ENCODE measurements around the gene EPHB1.

EPHB1 gene

GRCh38 chr3:134894533-134894932, 99.5 kb downstream of the EPHB1 start:
- CTCF ChIA-PET: no interaction called here
- no peak for DNase-seq (ENCODE audit: low read depth, low spot score)

GRCh38 chr3:134895181-134895580, 100.1 kb downstream of the EPHB1 start:
- CTCF ChIA-PET: no interaction called here
- no peak overlapping the region for H3K4me3 ChIP-seq (ENCODE audit: low read depth, low read length)
- POLR2A ChIA-PET: no interaction called here
- no peak for DNase-seq (ENCODE audit: low read depth, low spot score)
- no peak for TF ChIP-seq CTCF (IDR thresholded peaks at IDR 0.05; ENCODE audit: insufficient read depth, low read length, missing control alignments)

More at GRCh38 chr3:134894533-134894932, 99.5 kb downstream of the EPHB1 start:
- no peak for TF ChIP-seq CTCF (IDR thresholded peaks at IDR 0.05; ENCODE audit: insufficient read depth, low read length, missing control alignments)
- no peak overlapping the region for H3K4me3 ChIP-seq (ENCODE audit: low read depth, low read length)
- POLR2A ChIA-PET: no interaction called here

- ChIA-PET CTCF (no interaction called here), POLR2A (no interaction called here)
- DNase-seq (ENCODE audit: low read depth, low spot score): no peak
- no peak overlapping the region for H3K4me3 ChIP-seq (ENCODE audit: low read depth, low read length)
- TF ChIP-seq CTCF (IDR thresholded peaks at IDR 0.05; ENCODE audit: insufficient read depth, low read length, missing control alignments): no peak
Measured at GRCh38 chr3:134896141-134896540, 101.1 kb downstream of the EPHB1 start.

GRCh38 chr3:134896696-134897095, 101.6 kb downstream of the EPHB1 start:
- POLR2A ChIA-PET: no interaction called here
- no peak for DNase-seq (ENCODE audit: low read depth, low spot score)
- TF ChIP-seq CTCF (IDR thresholded peaks at IDR 0.05; ENCODE audit: insufficient read depth, low read length, missing control alignments): no peak
- CTCF ChIA-PET: no interaction called here
- H3K4me3 ChIP-seq (ENCODE audit: low read depth, low read length): no peak overlapping the region

GRCh38 chr3:134897391-134898141, 102.5 kb downstream of the EPHB1 start:
- no peak overlapping the region for H3K4me3 ChIP-seq (ENCODE audit: low read depth, low read length)
- ChIA-PET CTCF (no interaction called here), POLR2A (no interaction called here)
- TF ChIP-seq CTCF (IDR thresholded peaks at IDR 0.05; ENCODE audit: insufficient read depth, low read length, missing control alignments): no peak
- DNase-seq (ENCODE audit: low read depth, low spot score): no peak

- POLR2A ChIA-PET: no interaction called here
- CTCF ChIA-PET: no interaction called here
- no peak for TF ChIP-seq CTCF (IDR thresholded peaks at IDR 0.05; ENCODE audit: insufficient read depth, low read length, missing control alignments)
- no peak overlapping the region for H3K4me3 ChIP-seq (ENCODE audit: low read depth, low read length)
- no peak for DNase-seq (ENCODE audit: low read depth, low spot score)
Measured at GRCh38 chr3:134898181-134898754, 103.2 kb downstream of the EPHB1 start.

All from AG04449 (cell line).